ENCODE data around the gene PRRX2.
"Not testable (repeated sequence)": the region's sequence is repeated elsewhere in the genome, so short reads cannot be mapped to it uniquely, and the experiment has no call there.

PRRX2 gene

GRCh38 chr9:129630967-129631673, 34.3 kb upstream of the PRRX2 start:
- Mint-ChIP-seq H3K27ac (no peak overlapping the region), H3K4me3 (no peak overlapping the region), H3K4me1 (ENCODE audit: low read depth) (peaks cover 11% of the 10 kb centered on the region), H3K36me3 (ENCODE audit: low read depth) (peaks cover 22% of the 10 kb centered on the region), H3K27me3 (ENCODE audit: low read depth) (no peaks in the 10 kb centered on the region), H3K9me3 (no peaks in the 10 kb centered on the region)

- no peak overlapping the region for H3K27ac Mint-ChIP-seq
- no peaks in the 10 kb centered on the region for H3K27me3 Mint-ChIP-seq (ENCODE audit: low read depth)
- H3K4me3 Mint-ChIP-seq, result no peak overlapping the region
- no peaks in the 10 kb centered on the region for H3K9me3 Mint-ChIP-seq
- H3K36me3 Mint-ChIP-seq (ENCODE audit: low read depth), result peaks cover 22% of the 10 kb centered on the region
- peaks cover 11% of the 10 kb centered on the region for H3K4me1 Mint-ChIP-seq (ENCODE audit: low read depth)
These were observed 33.7 kb upstream of the PRRX2 start for GRCh38 chr9:129631674-129632129.

- Mint-ChIP-seq H3K27ac (no peak overlapping the region), H3K27me3 (ENCODE audit: low read depth) (no peaks in the 10 kb centered on the region), H3K4me3 (no peak overlapping the region), H3K9me3 (no peaks in the 10 kb centered on the region), H3K4me1 (ENCODE audit: low read depth) (peaks cover 6% of the 10 kb centered on the region), H3K36me3 (ENCODE audit: low read depth) (peaks cover 22% of the 10 kb centered on the region)
These were observed 33.0 kb upstream of the PRRX2 start for GRCh38 chr9:129632460-129632859.

- Mint-ChIP-seq H3K9me3 (no peaks in the 10 kb centered on the region), H3K4me1 (ENCODE audit: low read depth) (peaks cover 3% of the 10 kb centered on the region), H3K36me3 (ENCODE audit: low read depth) (peaks cover 26% of the 10 kb centered on the region), H3K27ac (no peak overlapping the region), H3K27me3 (ENCODE audit: low read depth) (no peaks in the 10 kb centered on the region), H3K4me3 (no peak overlapping the region)
These were observed 32.2 kb upstream of the PRRX2 start for GRCh38 chr9:129633207-129633606.

- H3K27ac Mint-ChIP-seq, result no peak overlapping the region
- H3K9me3 Mint-ChIP-seq, result no peaks in the 10 kb centered on the region
- H3K4me1 Mint-ChIP-seq (ENCODE audit: low read depth), result no peaks in the 10 kb centered on the region
- peaks cover 29% of the 10 kb centered on the region for H3K36me3 Mint-ChIP-seq (ENCODE audit: low read depth)
- no peaks in the 10 kb centered on the region for H3K27me3 Mint-ChIP-seq (ENCODE audit: low read depth)
- no peak overlapping the region for H3K4me3 Mint-ChIP-seq
These were observed 31.6 kb upstream of the PRRX2 start for GRCh38 chr9:129633848-129634247.

- H3K9me3 Mint-ChIP-seq, result no peaks in the 10 kb centered on the region
- H3K4me1 Mint-ChIP-seq (ENCODE audit: low read depth), result peaks cover 3% of the 10 kb centered on the region
- H3K36me3 Mint-ChIP-seq (ENCODE audit: low read depth), result peaks cover 30% of the 10 kb centered on the region
- no peaks in the 10 kb centered on the region for H3K27me3 Mint-ChIP-seq (ENCODE audit: low read depth)
- no peak overlapping the region for H3K4me3 Mint-ChIP-seq
- no peak overlapping the region for H3K27ac Mint-ChIP-seq
These were observed 30.1 kb upstream of the PRRX2 start for GRCh38 chr9:129635099-129636065.

GRCh38 chr9:129636343-129636742, 29.1 kb upstream of the PRRX2 start:
- not testable (repeated sequence) for H3K4me1 Mint-ChIP-seq (ENCODE audit: low read depth); H3K27ac Mint-ChIP-seq; H3K27me3 Mint-ChIP-seq (ENCODE audit: low read depth); H3K4me3 Mint-ChIP-seq; H3K9me3 Mint-ChIP-seq
- peaks cover 28% of the 10 kb centered on the region for H3K36me3 Mint-ChIP-seq (ENCODE audit: low read depth)

- H3K9me3 Mint-ChIP-seq, result no peaks in the 10 kb centered on the region
- H3K27me3 Mint-ChIP-seq (ENCODE audit: low read depth), result no peaks in the 10 kb centered on the region
- H3K27ac Mint-ChIP-seq, result no peak overlapping the region
- peaks cover 25% of the 10 kb centered on the region for H3K36me3 Mint-ChIP-seq (ENCODE audit: low read depth)
- H3K4me3 Mint-ChIP-seq, result no peak overlapping the region
- peaks cover 8% of the 10 kb centered on the region for H3K4me1 Mint-ChIP-seq (ENCODE audit: low read depth)
These were observed 28.3 kb upstream of the PRRX2 start for GRCh38 chr9:129637102-129637501.

- Mint-ChIP-seq H3K4me3 (no peak overlapping the region), H3K9me3 (no peaks in the 10 kb centered on the region), H3K4me1 (ENCODE audit: low read depth) (peaks cover 8% of the 10 kb centered on the region), H3K27me3 (ENCODE audit: low read depth) (no peaks in the 10 kb centered on the region), H3K36me3 (ENCODE audit: low read depth) (peaks cover 22% of the 10 kb centered on the region), H3K27ac (peak overlapping the region; percentile 52)
These were observed 27.6 kb upstream of the PRRX2 start for GRCh38 chr9:129637673-129638439.

GRCh38 chr9:129639034-129639630, 26.3 kb upstream of the PRRX2 start:
- peaks cover 8% of the 10 kb centered on the region for H3K4me1 Mint-ChIP-seq (ENCODE audit: low read depth)
- H3K9me3 Mint-ChIP-seq, result no peaks in the 10 kb centered on the region
- H3K27ac Mint-ChIP-seq, result no peak overlapping the region
- H3K36me3 Mint-ChIP-seq (ENCODE audit: low read depth), result peaks cover 18% of the 10 kb centered on the region
- H3K27me3 Mint-ChIP-seq (ENCODE audit: low read depth), result no peaks in the 10 kb centered on the region
- no peak overlapping the region for H3K4me3 Mint-ChIP-seq

GRCh38 chr9:129639756-129640085, 25.7 kb upstream of the PRRX2 start:
- H3K4me1 Mint-ChIP-seq (ENCODE audit: low read depth), result peaks cover 8% of the 10 kb centered on the region
- no peak overlapping the region for H3K27ac Mint-ChIP-seq
- H3K4me3 Mint-ChIP-seq, result peak overlapping the region; percentile 88
- no peaks in the 10 kb centered on the region for H3K27me3 Mint-ChIP-seq (ENCODE audit: low read depth)
- no peaks in the 10 kb centered on the region for H3K9me3 Mint-ChIP-seq
- H3K36me3 Mint-ChIP-seq (ENCODE audit: low read depth), result peaks cover 17% of the 10 kb centered on the region

GRCh38 chr9:129640086-129640870, 25.2 kb upstream of the PRRX2 start:
- Mint-ChIP-seq H3K4me3 (peak overlapping the region; percentile 88), H3K4me1 (ENCODE audit: low read depth) (peaks cover 8% of the 10 kb centered on the region), H3K27me3 (ENCODE audit: low read depth) (no peaks in the 10 kb centered on the region), H3K9me3 (no peaks in the 10 kb centered on the region), H3K36me3 (ENCODE audit: low read depth) (peaks cover 11% of the 10 kb centered on the region), H3K27ac (no peak overlapping the region)

- no peaks in the 10 kb centered on the region for H3K27me3 Mint-ChIP-seq (ENCODE audit: low read depth)
- H3K9me3 Mint-ChIP-seq, result no peaks in the 10 kb centered on the region
- H3K4me3 Mint-ChIP-seq, result peak overlapping the region; percentile 88
- H3K4me1 Mint-ChIP-seq (ENCODE audit: low read depth), result peaks cover 8% of the 10 kb centered on the region
- peaks cover 11% of the 10 kb centered on the region for H3K36me3 Mint-ChIP-seq (ENCODE audit: low read depth)
- peak overlapping the region; percentile 75 for H3K27ac Mint-ChIP-seq
These were observed 24.3 kb upstream of the PRRX2 start for GRCh38 chr9:129640871-129641749.
